ENCODE measurements around the gene RNU1-2. TPM values are rescaled to one million over a fixed set of nuclear protein-coding genes. Genes with fewer than 3 reads are reported as not detected.
A peak's percentile ranks its signal among the peaks of the same experiment; 100 is the strongest.
"Not testable (repeated sequence)": the region's sequence is repeated elsewhere in the genome, so short reads cannot be mapped to it uniquely, and the experiment has no call there.

Gene RNU1-2
- not detected in 2 replicates for total RNA-seq (2014; rRNA removed; shearing (Covaris generic))

GRCh38 chr1:16895598-16896315 lies at the start of gene RNU1-2:
Gene RNU1-2 (plus strand): TSS chr1:16895980.
- peak; percentile 99 for DNase-seq (ENCODE audit: low read depth)

GRCh38 chr1:16856201-16856600 lies 39.6 kb upstream of the RNU1-2 start:
- DNase-seq (ENCODE audit: low read depth): not testable (repeated sequence)

GRCh38 chr1:16859167-16860041 lies 36.4 kb upstream of the RNU1-2 start:
- DNase-seq (ENCODE audit: low read depth): not testable (repeated sequence)

GRCh38 chr1:16860048-16860447 lies 35.7 kb upstream of the RNU1-2 start:
- DNase-seq (ENCODE audit: low read depth): not testable (repeated sequence)

GRCh38 chr1:16861832-16862245 lies 33.9 kb upstream of the RNU1-2 start:
- not testable (repeated sequence) for DNase-seq (ENCODE audit: low read depth)

- not testable (repeated sequence) for DNase-seq (ENCODE audit: low read depth)
Measured at GRCh38 chr1:16862415-16862814, 33.4 kb upstream of the RNU1-2 start.

- not testable (repeated sequence) for DNase-seq (ENCODE audit: low read depth)
Measured at GRCh38 chr1:16863024-16863423, 32.8 kb upstream of the RNU1-2 start.

- not testable (repeated sequence) for DNase-seq (ENCODE audit: low read depth)
Measured at GRCh38 chr1:16866926-16867707, 28.7 kb upstream of the RNU1-2 start.

- not testable (repeated sequence) for DNase-seq (ENCODE audit: low read depth)
Measured at GRCh38 chr1:16868787-16869186, 27.0 kb upstream of the RNU1-2 start.

- DNase-seq (ENCODE audit: low read depth): not testable (repeated sequence)
Measured at GRCh38 chr1:16869996-16870395, 25.8 kb upstream of the RNU1-2 start.

GRCh38 chr1:16871171-16871570 lies 24.6 kb upstream of the RNU1-2 start:
- DNase-seq (ENCODE audit: low read depth): not testable (repeated sequence)

GRCh38 chr1:16872152-16873075 lies 23.4 kb upstream of the RNU1-2 start:
- peak; percentile 26 for DNase-seq (ENCODE audit: low read depth)

- DNase-seq (ENCODE audit: low read depth): not testable (repeated sequence)
Measured at GRCh38 chr1:16873076-16873879, 22.5 kb upstream of the RNU1-2 start.

- DNase-seq (ENCODE audit: low read depth): not testable (repeated sequence)
Measured at GRCh38 chr1:16874968-16875765, 20.6 kb upstream of the RNU1-2 start.

GRCh38 chr1:16881742-16882141 lies 14.0 kb upstream of the RNU1-2 start:
- not testable (repeated sequence) for DNase-seq (ENCODE audit: low read depth)

GRCh38 chr1:16882986-16883385 lies 12.8 kb upstream of the RNU1-2 start:
- no peak for DNase-seq (ENCODE audit: low read depth)

- DNase-seq (ENCODE audit: low read depth): not testable (repeated sequence)
Measured at GRCh38 chr1:16884487-16884886, 11.3 kb upstream of the RNU1-2 start.

GRCh38 chr1:16886860-16887605 lies 8.7 kb upstream of the RNU1-2 start:
- DNase-seq (ENCODE audit: low read depth): no peak

All from M059J (cell line).